Stimulated activated CD4-positive, alpha-beta T cell treated with anti-CD3 and anti-CD28 coated beads, Interleukin-12 subunit alpha, Interleukin-12 subunit beta, amount 100 ng/mL, for 48 hours (primary cell): ENCODE results near the gene CRKL.

ENCODE experiments used
- DNase-seq, 3 donors: peaks; one replicate each; pipeline ENCODE4 v3.0.0-alpha.2; 2020; ENCODE audit warnings: low read depth in 2 of 3, low spot score in 1 of 3

Gene CRKL

DNA sequence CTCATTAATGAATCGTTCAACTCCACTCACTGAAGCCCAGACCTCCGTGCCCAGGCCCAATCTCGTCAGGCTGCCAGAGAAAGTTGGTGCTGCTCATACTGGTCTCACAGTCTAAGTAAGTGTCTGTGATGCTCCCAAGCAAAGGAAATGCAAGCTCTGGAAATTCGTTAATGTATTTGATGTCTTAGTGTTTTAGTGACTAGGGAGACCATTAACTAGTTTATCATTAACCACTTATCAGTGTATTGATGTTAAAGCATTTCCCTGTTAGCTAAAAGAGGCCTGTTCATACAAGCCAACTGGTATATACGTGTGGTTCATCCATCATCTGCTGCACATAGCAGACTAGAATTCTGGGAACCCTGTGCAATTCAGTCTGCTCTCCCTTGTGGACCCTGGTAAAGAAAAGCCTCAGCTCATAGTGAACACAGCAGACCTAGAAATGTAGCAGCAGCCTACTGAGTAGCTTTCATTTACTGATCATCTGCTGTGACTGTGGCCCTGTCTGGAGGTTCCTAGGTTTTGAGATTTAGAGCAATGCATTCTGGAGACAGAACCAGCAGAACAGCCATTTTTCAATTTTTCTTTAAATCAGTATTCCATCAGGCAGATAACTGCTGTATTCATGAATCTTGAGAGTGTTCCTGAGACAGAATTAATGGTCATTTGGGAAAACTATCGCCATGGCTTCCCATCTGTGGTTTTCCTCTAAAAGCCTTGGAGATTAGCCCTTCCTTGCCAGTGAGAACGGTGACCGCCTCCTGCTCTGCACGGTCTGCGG lies 34.1 kb downstream of the CRKL start:
- no peak for DNase-seq

GRCh38 chr22:20951932-20952380 lies 34.7 kb downstream of the CRKL start:
- no peak for DNase-seq

- DNase-seq: no peak
Observed at GRCh38 chr22:20952544-20953341, 35.5 kb downstream of the CRKL start.

- no peak for DNase-seq
Observed at GRCh38 chr22:20953342-20953608, 36.1 kb downstream of the CRKL start.

DNA sequence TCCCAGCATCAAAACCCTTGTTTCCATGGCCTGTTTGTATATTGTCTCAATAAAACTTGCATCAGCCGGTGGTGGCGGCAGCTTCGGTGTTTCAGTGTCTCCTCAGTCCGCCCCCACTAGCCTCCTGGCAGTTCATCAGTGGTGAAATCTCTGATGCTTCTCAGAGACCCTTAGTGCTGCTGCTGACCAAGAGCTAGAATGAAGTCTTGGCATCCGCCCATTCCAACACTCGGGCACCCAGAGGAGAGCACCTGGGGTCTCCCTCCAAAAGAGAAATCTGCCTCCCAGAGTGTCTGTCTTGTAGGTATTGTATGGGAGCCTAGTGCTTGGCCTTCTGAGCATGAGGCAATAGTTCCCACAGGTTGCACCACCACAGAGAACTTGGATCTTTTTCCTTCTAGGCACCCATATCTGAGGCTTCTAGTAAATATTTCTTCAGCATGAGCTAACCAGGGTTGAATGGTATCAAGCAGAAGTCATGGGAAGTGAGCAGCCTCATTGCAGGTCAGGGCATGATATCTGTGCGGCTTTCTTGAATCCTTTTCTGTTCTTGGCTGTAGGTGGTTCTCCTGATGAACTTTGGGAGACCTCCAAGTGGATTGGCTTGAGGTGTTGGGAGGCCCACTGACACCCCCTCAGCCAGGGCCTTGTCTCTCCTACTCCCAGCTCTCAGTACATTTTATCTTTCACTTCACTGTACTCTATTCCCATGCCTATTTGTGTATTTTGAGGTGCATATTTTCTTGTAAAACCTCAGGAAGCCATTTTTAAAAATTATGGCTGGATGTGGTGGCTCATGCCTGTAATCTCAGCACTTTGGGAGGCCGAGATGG lies 36.7 kb downstream of the CRKL start:
- DNase-seq: no peak

- DNase-seq: no peak
Observed at GRCh38 chr22:20955548-20955947, 38.3 kb downstream of the CRKL start.

DNA sequence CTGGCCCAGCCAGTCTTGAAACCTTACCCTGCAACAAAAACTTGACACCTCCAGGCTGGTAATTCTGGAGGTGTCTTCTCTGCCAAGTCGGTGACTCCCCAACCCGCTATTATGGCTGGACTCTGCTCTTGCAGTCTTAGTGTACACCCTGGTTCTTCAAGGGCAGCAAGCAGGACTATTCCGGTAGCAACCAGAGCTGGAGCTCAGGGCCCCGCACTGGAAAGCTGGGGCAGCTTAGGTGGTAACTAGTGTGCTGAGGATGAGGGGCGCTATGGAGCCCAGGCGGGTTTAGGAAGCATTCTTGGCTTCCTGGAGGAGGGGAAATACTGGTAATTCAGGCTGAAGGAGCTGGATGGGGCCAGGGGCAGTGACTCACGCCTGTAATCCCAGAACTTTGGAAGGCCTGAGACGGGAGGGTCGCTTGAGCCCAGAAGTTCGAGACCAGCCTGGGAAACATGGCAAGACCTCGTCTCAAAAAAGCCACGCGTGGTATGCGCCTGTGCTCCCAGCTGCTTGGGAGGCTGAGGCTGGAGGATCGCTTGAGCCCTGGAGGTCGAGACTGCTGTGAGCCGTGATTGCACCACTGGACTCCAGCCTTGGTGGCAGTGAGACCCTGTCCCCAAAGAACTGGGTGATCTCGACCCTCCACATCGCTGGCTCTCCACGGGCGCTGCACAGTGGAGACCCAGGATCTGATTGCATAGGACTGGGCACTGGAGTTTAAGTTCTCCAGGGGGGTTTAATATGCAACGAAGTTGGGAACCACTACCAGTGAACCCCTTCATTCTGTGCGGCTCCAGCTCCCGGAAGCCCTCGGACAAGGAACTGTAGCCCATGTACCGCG lies 39.3 kb downstream of the CRKL start:
- DNase-seq: no peak

DNA sequence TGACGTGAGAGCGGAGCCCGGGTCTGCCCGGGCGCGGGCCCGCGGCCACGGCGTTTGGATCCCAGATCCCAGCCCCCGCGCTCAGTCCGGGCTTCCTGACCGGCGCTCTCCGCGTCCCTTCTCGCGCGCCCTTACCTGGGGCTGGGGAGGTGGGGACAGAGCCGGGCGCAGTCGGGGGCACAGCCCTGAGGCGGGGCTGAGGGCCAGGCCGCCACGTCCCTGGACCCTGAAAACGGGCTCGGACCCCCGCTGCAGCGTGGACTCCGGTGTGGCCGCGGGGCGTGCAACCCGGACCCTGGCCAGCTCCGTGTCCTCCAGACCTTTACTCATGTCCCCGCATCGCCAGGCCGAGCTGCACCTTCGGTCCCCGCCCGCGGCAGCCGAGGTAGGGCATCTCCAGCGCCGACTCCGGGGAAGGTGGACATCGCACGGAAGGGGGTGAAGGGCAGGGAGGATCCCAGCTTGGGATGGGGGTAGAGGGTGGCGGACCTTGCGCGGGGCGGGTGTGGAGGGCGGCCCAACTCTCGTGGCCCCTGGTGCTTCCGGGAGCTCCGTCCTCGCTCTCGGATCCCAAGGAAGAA lies 40.0 kb downstream of the CRKL start:
- DNase-seq: no peak

- no peak for DNase-seq
Observed at GRCh38 chr22:20957683-20958431, 40.6 kb downstream of the CRKL start.

- no peak for DNase-seq
Observed at GRCh38 chr22:20959578-20960461, 42.6 kb downstream of the CRKL start.

GRCh38 chr22:20960609-20961008 lies 43.4 kb downstream of the CRKL start:
- DNase-seq: no peak

DNA sequence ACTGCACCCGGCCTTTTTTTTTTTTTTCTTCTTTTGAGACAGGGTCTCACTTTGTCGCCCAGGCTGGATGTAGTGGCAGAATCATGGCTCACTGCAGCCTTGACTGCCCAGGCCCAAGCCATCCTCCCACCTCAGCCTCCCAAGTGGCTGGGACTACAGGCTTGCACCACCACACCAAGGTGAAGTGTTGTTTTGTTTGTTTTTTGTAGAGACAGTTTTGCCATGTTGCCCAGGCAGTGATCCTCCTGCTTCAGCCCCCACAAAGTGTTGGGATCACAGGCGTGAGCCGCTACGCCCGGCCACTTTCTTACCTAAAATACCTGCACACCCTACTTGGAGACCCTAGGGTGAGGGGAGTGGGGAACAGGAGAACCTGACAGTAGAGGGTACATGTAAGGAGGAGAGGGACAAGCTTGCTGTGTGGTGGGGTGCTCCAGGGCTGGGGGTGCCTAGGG lies 45.3 kb downstream of the CRKL start:
- no peak for DNase-seq

DNA sequence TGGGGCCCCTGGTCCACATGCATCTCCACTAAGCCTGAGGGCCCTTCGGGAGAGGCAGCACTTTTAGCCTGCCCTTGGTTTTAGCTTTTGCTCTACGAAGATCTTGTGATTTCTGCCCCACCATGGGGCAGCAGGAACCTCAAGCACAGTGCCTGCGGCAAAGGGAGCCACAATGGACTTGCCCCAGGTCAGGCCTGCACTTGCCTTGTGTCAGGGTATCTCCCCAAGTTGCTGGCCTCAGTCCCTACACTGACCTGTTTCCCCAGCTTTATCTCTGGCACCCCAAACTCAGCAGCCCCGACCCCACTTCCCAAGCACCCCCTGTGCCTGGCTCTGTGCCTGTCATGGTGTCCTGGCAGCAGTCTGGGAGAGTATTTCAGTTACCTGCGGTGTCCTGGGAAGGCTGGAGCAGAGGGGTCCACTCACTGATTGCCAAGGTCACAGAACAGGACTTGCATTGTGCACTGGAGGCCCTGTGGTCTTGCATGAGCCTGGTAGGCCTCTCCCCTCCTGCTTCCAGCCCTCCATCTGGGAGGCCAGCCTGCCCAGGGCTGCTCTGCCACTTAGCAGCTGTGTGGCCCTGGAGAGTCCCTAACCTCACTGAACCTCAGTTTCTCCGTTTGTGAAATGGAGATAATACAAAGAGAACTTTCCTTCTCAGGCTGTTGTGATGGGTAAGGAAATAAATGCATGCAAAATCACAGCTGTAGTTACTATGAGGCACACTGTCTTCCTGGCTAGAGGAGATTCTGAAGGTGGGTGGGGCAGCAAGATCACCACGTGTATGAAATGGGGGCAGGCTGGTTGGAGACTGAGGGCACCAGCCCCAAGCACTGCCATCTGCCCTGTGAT lies 46.2 kb downstream of the CRKL start:
- no peak for DNase-seq

GRCh38 chr22:20964090-20964798 lies 47.0 kb downstream of the CRKL start:
- no peak for DNase-seq

GRCh38 chr22:20964799-20965103 lies 47.5 kb downstream of the CRKL start:
- no peak for DNase-seq

- no peak for DNase-seq
Observed at GRCh38 chr22:20965104-20965887, 48.1 kb downstream of the CRKL start.
